Fibroblast of lung (primary cell): ENCODE measurements around the gene ANKRD28. TPM values are rescaled to one million over a fixed set of nuclear protein-coding genes. Genes with fewer than 3 reads are reported as not detected.
"Not testable (repeated sequence)": the region's sequence is repeated elsewhere in the genome, so short reads cannot be mapped to it uniquely, and the experiment has no call there.

Source experiments
- DNase-seq, 2 donors: peaks; one replicate each; pipeline versions ENCODE4 v3.0.0 to v3.0.0-alpha.2; 2010; ENCODE audit warnings: low read depth in 2 of 2
- H2AFZ ChIP-seq: 2 replicates; pipeline ENCODE4 v1.5.1; 2012; ENCODE audit warnings: low read length, control low read depth, inconsistent platforms
- H3K27ac ChIP-seq: 2 replicates; pipeline ENCODE4 v1.5.1; 2011; ENCODE audit warnings: low read length, control low read depth; ENCODE audit not compliant: insufficient read depth
- H3K27me3 ChIP-seq: 2 replicates; pipeline ENCODE4 v1.5.1; 2011; ENCODE audit warnings: mild to moderate bottlenecking, low read length; ENCODE audit not compliant: control insufficient read depth, insufficient read depth
- H3K36me3 ChIP-seq: 2 replicates; pipeline ENCODE4 v1.5.1; 2011; ENCODE audit warnings: low read length; ENCODE audit not compliant: control insufficient read depth, insufficient read depth
- H3K4me1 ChIP-seq: 2 replicates; pipeline ENCODE4 v1.5.1; 2011; ENCODE audit warnings: low read length; ENCODE audit not compliant: control insufficient read depth, insufficient read depth; ENCODE audit errors: extremely low read depth
- H3K4me2 ChIP-seq: 2 replicates; pipeline ENCODE4 v1.5.1; 2011; ENCODE audit warnings: low read length, control low read depth; ENCODE audit not compliant: insufficient read depth; ENCODE audit errors: extremely low read depth
- H3K4me3 ChIP-seq, 4 experiments: fragments of 200-600 bp in 1 of 4; sonication (generic) in 1 of 4; replicated peaks in 1 of 4; 2 replicates each; pipeline ENCODE4 v1.5.1; 2011 to 2016; ENCODE audit warnings: low read length in 4 of 4, low read depth in 3 of 4, mild to moderate bottlenecking in 3 of 4, control low read depth in 2 of 4, inconsistent platforms in 1 of 4, mixed read lengths in 1 of 4; ENCODE audit not compliant: insufficient read depth in 1 of 4; ENCODE audit errors: control extremely low read depth in 1 of 4
- H3K79me2 ChIP-seq: 2 replicates; pipeline ENCODE4 v1.5.1; 2012; ENCODE audit warnings: mild to moderate bottlenecking, low read length, inconsistent platforms; ENCODE audit not compliant: control insufficient read depth, insufficient read depth
- H3K9ac ChIP-seq: 2 replicates; pipeline ENCODE4 v1.5.1; 2011; ENCODE audit warnings: mild to moderate bottlenecking, low read length, control low read depth; ENCODE audit not compliant: insufficient read depth
- H3K9me3 ChIP-seq: 2 replicates; pipeline ENCODE4 v1.5.1; 2012; ENCODE audit warnings: low read depth, low read length; ENCODE audit not compliant: control insufficient read depth, insufficient read depth
- H4K20me1 ChIP-seq: 2 replicates; pipeline ENCODE4 v1.5.1; 2011; ENCODE audit warnings: low read length; ENCODE audit not compliant: control insufficient read depth, insufficient read depth; ENCODE audit errors: extremely low read depth
- EZH2 ChIP-seq: IDR thresholded peaks from 2 replicates; pipeline ENCODE4 v1.5.1; 2012; ENCODE audit warnings: low read length, control low read depth, mild to moderate bottlenecking; ENCODE audit errors: missing control alignments
- polyA plus RNA-seq, 2 donors: library from polyadenylated mRNA; depleted of rRNA in 1 of 2; stranded (reverse) in 1 of 2; unstranded in 1 of 2; fragments of >200 nt; gene quantifications; 2 replicates each; pipeline ENCODE4 v1.2.1, GENCODE V29; 2011 to 2012; ENCODE audit warnings: missing spikeins in 1 of 2
- total RNA-seq: library from RNA; depleted of rRNA; stranded (reverse); fragments of >200 nt; gene quantifications from 2 replicates; pipeline ENCODE4 v1.2.1, GENCODE V29; 2014
- TF ChIP-seq, protein P1 (sequence below), 2 donors: IDR thresholded peaks in 1 of 2; conservative IDR thresholded peaks in 1 of 2; 1 replicate in 1 of 2; 2 replicates in 1 of 2; pipeline ENCODE4 v1.5.1; 2011 to 2012; ENCODE audit warnings: low read length in 2 of 2, control low read depth in 1 of 2, inconsistent platforms in 1 of 2, low read depth in 1 of 2, mild to moderate bottlenecking in 1 of 2

ANKRD28 gene
- total and polyA plus RNA-seq, 2 donors (not counting 1 experiment from before 2014, with no cell fraction given) = 82.3 to 222 TPM

DNA sequence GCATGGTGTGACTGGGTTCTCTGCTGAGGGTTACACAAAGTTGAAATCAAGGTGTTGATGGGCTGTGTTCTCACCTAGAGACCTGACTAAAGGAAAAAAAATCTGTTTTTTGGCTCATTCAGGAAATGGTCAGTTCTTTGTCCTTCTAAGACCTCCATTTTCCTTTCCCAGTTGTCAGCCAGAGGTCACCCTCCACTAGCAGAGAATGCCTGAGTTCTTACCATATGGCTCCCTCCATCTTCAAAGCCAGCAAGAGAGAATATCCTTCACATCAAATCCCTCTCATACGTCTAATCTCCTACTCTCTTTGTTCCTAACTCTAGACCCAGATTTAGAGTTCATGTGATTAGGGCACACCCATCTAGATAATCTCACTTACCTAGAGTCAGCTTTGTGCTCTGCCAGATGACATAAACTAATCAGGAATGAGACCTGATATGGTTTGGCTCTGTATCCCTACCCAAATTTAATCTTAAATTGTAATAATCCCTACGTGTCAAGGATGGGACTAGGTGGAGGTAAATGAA lies 19.4 kb downstream of the ANKRD28 start:
- H3K36me3 ChIP-seq = no peaks in the 10 kb centered on the region
- TF ChIP-seq, protein P1, sequence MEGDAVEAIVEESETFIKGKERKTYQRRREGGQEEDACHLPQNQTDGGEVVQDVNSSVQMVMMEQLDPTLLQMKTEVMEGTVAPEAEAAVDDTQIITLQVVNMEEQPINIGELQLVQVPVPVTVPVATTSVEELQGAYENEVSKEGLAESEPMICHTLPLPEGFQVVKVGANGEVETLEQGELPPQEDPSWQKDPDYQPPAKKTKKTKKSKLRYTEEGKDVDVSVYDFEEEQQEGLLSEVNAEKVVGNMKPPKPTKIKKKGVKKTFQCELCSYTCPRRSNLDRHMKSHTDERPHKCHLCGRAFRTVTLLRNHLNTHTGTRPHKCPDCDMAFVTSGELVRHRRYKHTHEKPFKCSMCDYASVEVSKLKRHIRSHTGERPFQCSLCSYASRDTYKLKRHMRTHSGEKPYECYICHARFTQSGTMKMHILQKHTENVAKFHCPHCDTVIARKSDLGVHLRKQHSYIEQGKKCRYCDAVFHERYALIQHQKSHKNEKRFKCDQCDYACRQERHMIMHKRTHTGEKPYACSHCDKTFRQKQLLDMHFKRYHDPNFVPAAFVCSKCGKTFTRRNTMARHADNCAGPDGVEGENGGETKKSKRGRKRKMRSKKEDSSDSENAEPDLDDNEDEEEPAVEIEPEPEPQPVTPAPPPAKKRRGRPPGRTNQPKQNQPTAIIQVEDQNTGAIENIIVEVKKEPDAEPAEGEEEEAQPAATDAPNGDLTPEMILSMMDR (conservative IDR thresholded peaks at IDR 0.05 in 1 of 2, IDR thresholded peaks at IDR 0.05 in 1 of 2; ENCODE audit: low read depth in 1 of 2, low read length in 2 of 2) = no peak
- no peak for TF ChIP-seq EZH2
- DNase-seq = no peak
- H3K9me3 ChIP-seq = no peaks in the 10 kb centered on the region
- no peak overlapping the region for H3K27ac ChIP-seq
- no peak overlapping the region for H3K4me3 ChIP-seq
- H4K20me1 ChIP-seq = no peaks in the 10 kb centered on the region
- H2AFZ ChIP-seq = no peak overlapping the region
- no peaks in the 10 kb centered on the region for H3K27me3 ChIP-seq
- no peaks in the 10 kb centered on the region for H3K4me1 ChIP-seq
- H3K79me2 ChIP-seq = peaks cover 96% of the 10 kb centered on the region
- H3K9ac ChIP-seq = no peak overlapping the region
- H3K4me2 ChIP-seq = no peak overlapping the region

DNA sequence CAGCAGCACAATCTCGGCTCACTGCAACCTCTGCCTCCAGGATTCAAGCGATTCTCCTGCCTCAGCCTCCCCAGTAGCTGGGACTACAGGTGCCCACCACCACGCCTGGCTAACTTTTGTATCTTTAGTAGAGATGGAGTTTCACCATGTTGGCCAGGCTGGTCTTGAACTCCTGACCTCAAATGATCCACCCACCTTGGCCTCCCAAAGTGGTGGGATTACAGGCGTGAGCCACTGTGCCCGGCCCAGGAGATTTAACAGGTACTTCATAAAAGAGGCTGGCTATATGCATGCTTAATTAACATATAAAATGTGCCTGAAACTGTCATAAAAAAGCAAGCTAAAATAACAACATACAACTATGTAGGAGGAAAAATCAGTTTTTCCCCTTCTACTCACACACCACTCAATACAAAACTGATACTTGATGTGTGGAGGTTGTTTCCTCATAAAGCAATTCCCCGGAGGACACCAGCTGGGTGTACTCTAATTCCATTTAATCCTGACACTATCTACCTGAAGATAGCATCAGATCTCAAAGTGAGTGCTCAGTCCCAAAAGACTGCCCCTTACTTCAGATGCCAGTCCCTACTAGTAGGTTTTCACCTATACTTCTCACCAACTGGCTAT lies 22.7 kb downstream of the ANKRD28 start:
- DNase-seq, H3K4me3 ChIP-seq, H3K4me2 ChIP-seq, H3K4me1 ChIP-seq, H3K27me3 ChIP-seq, H4K20me1 ChIP-seq, H3K9me3 ChIP-seq, H3K36me3 ChIP-seq, H3K27ac ChIP-seq, H2AFZ ChIP-seq, H3K9ac ChIP-seq: not testable (repeated sequence)
- H3K79me2 ChIP-seq = peaks cover 92% of the 10 kb centered on the region

DNA sequence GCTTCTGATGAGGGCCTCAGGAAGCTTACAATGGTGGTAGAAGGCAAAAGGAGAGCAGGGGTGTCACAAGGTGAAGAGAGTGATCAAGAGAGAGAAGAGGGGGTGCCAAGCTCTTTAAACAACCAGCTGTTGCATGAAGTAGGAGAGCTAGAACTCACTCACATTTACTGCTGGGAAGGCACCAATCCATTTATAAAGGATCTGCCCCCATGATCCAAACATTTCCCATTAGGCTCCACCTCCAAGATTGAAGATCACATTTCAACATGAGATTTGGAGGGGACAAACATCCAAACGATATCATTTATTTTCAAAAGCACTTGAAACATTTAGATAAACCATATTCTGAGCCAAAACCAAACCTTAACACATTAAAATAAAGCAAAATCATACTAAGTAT lies 26.3 kb downstream of the ANKRD28 start:
- Histone ChIP-seq H4K20me1 (no peaks in the 10 kb centered on the region), H3K79me2 (peaks cover 76% of the 10 kb centered on the region), H3K27ac (no peak overlapping the region), H3K4me3 (no peak overlapping the region), H3K27me3 (no peaks in the 10 kb centered on the region), H2AFZ (no peak overlapping the region), H3K9ac (no peak overlapping the region), H3K4me2 (no peak overlapping the region), H3K9me3 (no peaks in the 10 kb centered on the region), H3K36me3 (no peaks in the 10 kb centered on the region), H3K4me1 (peaks cover 8% of the 10 kb centered on the region)
- DNase-seq = no peak
- TF ChIP-seq EZH2 = no peak
- TF ChIP-seq, protein P1 (conservative IDR thresholded peaks at IDR 0.05 in 1 of 2, IDR thresholded peaks at IDR 0.05 in 1 of 2; ENCODE audit: low read depth in 1 of 2, low read length in 2 of 2) = no peak
